NCI-H2227 (cell line): ENCODE data around the gene KIAA1958.

Source experiments
- DNase-seq: peaks from one replicate; lab custom pipeline; 2025; ENCODE audit not compliant: unreplicated experiment; lab: John Stamatoyannopoulos, UW

The KIAA1958 gene

GRCh38 chr9:112553256-112553826 lies 66.7 kb downstream of the KIAA1958 start:
- DNase-seq: no peak

- DNase-seq: no peak
Measured at GRCh38 chr9:112554516-112554915, 67.9 kb downstream of the KIAA1958 start.

GRCh38 chr9:112555101-112555643 lies 68.5 kb downstream of the KIAA1958 start:
- no peak for DNase-seq

GRCh38 chr9:112555844-112556482 lies 69.3 kb downstream of the KIAA1958 start:
- DNase-seq: no peak

DNA sequence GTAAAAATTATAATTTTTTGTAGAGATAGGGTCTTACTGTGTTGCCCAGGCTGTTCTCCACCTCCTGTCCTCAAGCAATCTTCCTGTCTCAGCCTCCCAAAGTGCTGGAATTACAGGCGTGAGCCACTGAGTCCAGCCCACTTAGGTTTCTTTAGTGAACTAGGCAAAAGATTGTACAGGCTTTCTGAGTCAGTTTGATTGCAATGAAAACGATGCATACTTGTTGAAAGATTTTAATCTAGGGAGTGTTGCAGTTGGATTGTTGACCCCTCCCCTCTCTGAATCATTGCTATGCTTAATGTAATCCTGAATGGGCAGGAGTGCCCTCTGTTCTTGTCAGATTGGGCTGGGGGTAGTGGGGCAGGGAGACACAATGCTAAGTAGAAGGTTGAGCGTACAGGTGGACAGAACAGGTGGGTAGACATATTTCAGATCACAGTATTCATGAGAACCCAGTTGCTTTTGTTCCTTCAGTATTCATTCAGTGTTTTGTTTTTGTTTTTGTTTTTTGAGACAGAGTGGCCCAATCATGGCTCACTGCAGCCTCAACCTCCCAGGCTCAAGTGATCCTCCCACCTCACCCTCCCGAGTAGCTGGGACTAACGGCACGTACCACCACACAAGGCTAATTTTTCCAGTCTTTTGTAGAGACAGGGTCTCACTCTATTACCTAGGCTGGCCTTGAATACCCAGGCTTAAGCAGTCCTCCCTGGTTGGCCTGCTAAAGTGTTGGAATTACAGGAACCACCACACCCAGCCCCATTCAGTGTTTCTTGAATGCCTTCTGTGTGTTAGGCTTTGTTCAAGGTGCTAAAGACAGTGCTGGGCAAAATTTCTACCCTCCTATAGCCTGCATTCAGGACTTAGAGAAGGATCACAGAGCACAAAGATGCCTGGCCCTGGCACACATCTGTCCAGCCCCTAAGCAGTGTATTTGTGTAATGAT lies 70.1 kb downstream of the KIAA1958 start:
- DNase-seq: no peak

- DNase-seq: no peak
Measured at GRCh38 chr9:112558476-112558875, 71.8 kb downstream of the KIAA1958 start.

GRCh38 chr9:112558978-112559377 lies 72.4 kb downstream of the KIAA1958 start:
- DNase-seq: no peak

DNA sequence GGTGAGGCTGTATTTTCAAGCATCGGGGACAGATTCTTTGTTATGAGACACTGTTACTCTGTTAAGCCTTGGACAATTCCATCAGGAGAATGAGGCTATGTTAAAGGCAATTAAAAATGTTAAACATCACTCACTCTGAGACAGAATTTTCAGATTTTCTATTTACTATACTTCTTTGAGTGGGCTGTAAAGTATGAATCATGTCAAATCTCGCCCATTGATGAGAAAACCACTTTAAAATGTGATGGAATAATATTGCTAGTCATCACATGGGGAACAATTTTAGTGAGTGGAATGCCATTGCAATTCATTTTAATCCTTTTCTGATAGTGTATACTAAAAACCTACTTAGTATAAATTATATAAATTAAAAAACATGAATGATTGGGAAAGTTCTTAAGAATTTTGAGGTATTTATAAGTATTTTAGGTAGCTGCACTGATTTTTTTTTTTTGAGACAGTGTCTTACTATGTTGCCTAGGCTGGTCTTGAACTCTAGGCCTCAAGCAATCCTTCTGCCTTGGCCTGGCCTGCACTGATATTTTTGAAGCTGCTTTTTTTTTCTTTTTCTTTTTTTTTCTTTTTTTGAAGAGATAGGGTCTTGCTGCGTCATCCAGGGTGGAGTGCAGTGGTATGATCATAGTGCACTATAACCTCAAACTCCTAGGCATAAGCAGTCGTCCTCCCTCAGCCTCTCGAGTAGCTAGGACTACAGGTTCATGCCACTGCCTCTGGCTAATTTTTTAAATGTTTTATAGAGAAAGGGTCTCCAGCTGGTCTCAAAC lies 73.2 kb downstream of the KIAA1958 start:
- DNase-seq: no peak

- no peak for DNase-seq
Measured at GRCh38 chr9:112562235-112562958, 75.8 kb downstream of the KIAA1958 start.

- DNase-seq: no peak
Measured at GRCh38 chr9:112569186-112569585, 82.6 kb downstream of the KIAA1958 start.

GRCh38 chr9:112570671-112571167 lies 84.1 kb downstream of the KIAA1958 start:
- no peak for DNase-seq

- DNase-seq: no peak
Measured at GRCh38 chr9:112571624-112572355, 85.2 kb downstream of the KIAA1958 start.

- no peak for DNase-seq
Measured at GRCh38 chr9:112572416-112572815, 85.8 kb downstream of the KIAA1958 start.

DNA sequence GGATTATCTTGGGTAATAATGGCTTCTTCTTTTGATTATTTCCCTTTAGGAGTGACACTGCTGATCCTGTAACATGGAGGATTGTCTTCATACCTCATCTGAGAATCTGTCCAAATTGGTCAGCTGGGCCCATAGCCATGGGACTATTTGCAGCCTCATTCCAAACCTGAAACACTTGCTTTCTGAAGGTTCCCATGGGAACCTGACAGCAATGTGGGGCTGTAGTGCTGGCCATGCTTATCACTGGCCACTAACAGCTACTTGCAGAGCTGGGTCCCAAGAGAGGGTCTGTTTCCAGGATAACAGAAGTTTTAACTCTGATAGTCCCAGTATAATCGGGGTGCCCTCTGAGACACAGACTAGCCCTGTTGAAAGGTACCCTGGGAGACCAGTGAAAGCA lies 87.4 kb downstream of the KIAA1958 start:
- no peak for DNase-seq

GRCh38 chr9:112575107-112575506 lies 88.5 kb downstream of the KIAA1958 start:
- no peak for DNase-seq

DNA sequence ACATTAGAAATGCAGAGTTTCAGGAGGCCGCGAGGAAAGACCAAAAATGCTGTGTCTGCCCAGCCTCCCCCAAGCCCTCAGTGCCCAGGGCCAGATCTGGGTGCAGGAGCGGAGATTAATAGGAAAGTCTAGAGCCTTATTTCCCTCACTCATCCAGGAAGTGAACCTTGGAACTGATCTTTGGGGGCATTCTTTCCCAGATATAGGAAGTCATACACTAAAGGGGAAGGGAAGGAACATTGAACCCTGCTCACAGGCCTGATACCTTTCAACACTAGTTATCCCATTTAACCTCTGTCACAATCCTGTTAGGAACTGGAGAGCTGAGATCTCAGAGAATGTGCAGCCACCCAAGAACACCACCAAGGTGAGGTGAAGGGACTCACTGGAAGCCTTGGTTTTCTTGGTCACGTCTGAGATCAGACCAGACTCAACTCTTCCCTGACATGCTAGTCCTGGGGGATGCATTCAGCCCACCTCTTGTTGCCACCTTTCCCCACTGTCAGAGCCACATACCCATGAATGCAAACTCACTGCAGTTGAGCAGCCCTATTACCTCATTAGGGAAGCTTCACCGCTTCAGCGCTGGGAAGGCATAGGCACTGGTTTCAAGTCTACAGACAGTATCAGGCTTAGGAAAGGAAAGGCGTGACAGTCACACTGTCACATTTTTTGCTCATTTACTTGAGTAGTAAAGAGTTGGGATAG lies 95.0 kb downstream of the KIAA1958 start:
- no peak for DNase-seq

GRCh38 chr9:112582371-112583262 lies 96.0 kb downstream of the KIAA1958 start:
- no peak for DNase-seq
